ENCODE data around the gene CCDC57.

The CCDC57 gene

DNA sequence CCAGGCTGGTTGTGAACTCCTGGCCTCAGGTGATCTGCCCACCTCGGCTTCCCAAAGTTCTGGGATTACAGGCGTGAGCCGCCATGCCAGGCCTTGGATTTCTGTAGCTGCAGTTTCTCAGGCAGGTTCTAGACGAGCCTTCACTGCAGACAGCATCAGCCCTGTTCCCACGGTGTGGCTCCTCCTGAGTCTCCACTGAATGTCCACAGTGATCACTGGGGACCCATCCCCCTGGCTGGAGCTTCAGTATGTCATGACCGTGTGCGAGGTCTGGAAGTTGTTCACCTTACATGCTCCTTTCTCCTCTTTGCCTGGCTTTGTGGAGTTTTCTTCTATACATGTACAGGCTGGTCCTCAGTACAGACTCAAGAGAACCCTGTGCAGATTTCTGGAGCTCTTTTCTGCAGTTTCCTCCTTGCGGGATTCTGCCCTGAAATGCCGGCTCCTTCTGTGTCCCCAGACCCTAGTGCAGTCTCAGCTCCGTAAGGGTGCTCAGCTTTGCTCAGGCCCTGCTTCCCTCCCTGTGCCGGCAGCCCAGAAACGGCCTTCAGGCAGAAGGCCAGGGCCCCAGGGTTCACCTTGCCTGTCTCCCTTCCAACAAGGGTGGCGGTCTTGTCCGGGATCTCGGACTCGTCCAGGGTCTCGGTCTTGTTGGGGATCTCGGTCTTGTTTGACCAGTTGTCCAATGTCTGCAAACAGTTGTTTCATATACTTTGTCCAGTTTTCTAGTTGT lies 100.3 kb downstream of the CCDC57 start:
- no peak for DNase-seq (ENCODE audit: low read depth in 2 of 3, low spot score in 2 of 3)

DNA sequence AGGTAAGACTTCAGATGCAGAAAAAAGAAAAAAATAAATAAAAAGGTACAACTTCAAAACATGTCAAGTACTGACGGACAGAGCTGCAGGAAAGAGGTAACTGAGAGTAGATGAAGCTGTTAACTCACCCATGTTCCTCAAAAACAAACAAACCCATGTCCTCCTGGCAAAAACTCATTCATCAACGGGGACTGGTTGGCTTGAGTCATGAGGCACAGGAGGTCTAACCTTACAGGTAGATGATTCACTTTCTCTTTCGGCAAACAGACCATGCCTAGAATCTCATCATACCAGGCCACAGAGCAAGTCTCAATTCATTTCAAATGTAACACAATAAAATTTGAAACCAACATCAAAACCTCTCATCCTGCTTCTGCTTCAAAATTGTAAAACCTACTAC lies 102.3 kb downstream of the CCDC57 start:
- DNase-seq (ENCODE audit: low read depth in 2 of 3, low spot score in 2 of 3) = no peak

DNA sequence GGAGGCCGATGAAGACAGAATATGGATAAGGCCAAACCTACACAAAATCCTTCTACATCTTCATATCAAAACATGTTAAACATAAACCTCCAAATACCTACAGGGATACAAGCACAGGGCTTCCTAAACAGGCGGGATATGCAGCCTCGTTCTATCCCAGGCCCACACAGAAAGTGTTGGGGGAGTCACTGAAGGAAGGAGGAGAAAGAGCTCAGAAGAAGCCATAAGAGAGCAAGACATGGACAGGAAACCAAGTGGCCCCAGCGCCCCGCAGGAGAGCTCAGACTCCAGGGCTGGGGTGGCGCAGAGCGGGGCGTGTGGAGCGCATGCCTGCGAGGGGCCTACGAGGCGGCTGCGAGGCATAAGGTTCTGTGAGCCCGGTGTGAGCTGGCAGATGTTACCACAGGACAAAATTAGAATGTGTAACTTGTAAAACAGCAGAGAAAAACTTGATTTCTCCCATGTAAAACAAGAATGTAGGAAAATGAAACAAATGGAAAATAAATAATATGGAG lies 103.6 kb downstream of the CCDC57 start:
- no peak for DNase-seq (ENCODE audit: low read depth in 2 of 3, low spot score in 2 of 3)

DNA sequence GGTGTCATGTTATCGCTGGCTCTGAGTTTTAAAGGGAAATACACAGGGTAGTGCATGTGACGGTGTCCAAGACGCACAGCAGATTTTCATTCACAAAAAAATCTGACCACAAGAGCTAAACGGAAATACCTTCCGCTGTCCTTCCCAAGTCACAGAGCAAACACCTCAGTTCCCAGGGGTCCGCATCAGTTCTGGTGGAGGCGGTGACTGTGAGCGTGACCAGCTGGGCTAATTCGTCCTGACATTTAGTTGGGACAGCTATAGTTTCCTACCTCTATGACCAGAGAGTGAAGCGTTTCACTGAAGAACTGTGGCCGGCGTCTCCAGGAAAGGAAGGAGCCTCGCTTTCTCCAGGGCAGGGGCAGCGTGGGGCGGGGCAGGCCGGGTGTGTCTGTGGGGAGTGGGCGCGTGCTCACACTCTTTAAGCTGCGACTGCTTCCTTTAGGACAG lies 104.1 kb downstream of the CCDC57 start:
- DNase-seq (ENCODE audit: low read depth in 2 of 3, low spot score in 2 of 3) = no peak

GRCh38 chr17:82108038-82108437 lies 104.6 kb downstream of the CCDC57 start:
- no peak for DNase-seq (ENCODE audit: low read depth in 2 of 3, low spot score in 2 of 3)

- DNase-seq (ENCODE audit: low read depth in 2 of 3, low spot score in 2 of 3) = no peak
Observed at GRCh38 chr17:82107341-82107860, 105.2 kb downstream of the CCDC57 start.

DNA sequence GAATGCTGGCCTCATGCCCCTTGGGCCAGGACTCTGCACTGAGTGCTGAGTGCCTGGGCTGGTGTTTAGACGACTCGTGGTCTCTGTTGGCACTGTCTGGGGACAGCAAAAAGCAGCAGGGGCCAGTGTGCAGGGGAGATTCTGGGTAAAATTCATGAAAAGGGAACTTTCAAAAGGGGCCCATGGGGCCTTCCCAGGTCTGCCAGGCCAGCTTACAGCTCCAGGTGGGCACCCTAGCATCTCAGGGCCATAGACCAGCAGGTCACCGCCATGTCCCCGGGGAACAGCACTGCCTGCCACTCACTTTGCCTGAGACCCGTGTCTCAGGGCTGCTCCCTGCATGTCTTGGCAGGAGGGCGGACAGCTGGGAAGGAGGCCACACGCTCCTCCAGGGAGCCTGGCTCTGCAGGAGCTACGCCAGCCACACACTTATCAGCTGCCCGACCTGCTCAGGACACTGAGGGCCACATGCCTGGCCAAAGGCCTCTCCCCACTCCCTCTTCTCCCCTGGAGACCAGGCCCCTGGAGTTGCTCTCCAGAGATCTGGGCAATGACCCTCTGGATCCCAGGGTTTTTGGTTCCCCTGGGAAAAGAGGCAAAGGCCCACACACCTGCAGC lies 105.8 kb downstream of the CCDC57 start:
- no peak for DNase-seq (ENCODE audit: low read depth in 2 of 3, low spot score in 2 of 3)

DNA sequence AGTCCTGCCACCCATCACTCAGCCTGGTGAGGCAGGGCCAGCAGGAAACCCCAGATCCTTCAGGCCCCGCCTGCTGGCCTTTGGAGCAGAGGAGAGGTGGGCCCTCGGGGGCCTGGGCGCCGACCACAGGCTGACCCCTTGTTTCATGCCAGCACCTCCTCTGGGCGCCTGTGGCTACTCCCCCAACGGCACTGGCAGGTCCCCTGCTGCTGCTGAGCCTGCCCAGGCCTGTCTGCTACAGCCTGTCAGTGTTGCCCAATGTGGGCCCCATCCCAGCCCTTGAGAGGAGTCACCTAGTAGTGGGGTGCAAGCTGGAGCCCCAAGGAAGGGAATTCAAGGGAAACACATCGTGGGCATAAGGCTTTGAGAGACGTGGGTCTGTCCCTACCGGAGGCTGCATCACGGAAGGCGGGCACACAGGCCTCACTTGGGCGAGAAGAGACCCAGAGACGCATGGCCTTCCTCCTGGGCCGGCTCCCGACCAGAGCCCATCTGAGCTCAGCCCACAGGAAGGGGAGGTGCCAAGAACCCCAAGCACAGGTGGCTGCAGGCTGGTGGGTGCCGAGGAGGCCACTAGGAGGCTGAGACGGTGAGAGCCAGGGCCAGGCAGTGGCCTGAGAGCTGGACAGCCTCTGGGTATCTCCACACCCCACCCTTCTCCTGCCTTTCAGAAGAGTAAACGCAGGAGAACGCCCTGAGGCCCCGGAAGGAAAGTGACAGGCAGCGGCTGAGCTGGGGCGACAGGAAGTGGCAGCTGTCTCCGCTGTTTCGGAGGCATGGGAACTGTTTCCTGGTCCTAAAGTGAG lies 106.6 kb downstream of the CCDC57 start:
- DNase-seq (ENCODE audit: low read depth in 2 of 3, low spot score in 2 of 3) = peak in 2 of 3 experiments; percentile 42 to 47

GRCh38 chr17:82105417-82105881 lies 107.2 kb downstream of the CCDC57 start:
- no peak for DNase-seq (ENCODE audit: low read depth in 2 of 3, low spot score in 2 of 3)

- DNase-seq (ENCODE audit: low read depth in 2 of 3, low spot score in 2 of 3) = no peak
Observed at GRCh38 chr17:82104797-82105416, 107.7 kb downstream of the CCDC57 start.

- DNase-seq (ENCODE audit: low read depth in 2 of 3, low spot score in 2 of 3) = no peak
Observed at GRCh38 chr17:82103553-82104451, 108.8 kb downstream of the CCDC57 start.

GRCh38 chr17:82101767-82102679 lies 110.6 kb downstream of the CCDC57 start:
- no peak for DNase-seq (ENCODE audit: low read depth in 2 of 3, low spot score in 2 of 3)

DNA sequence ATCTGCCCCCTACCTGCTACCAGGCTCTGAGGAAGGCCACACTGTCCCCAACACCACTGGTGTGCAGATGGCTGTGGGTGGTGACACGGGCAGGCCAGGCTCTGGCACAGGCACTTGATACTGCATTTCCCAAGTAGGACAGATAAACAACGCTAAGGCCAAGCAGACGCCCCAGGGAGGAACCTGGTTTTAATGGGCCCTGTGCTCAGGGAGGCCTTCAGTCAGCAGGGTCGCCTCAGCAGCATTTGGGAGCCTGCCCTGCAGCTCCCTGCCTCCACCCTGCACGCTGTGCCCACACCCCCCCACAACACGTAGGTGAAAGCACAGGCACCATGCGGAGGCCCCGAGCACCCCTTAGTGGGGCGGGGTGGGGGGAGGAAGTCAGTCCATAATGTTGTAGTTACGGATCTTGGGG lies 111.3 kb downstream of the CCDC57 start:
- no peak for DNase-seq (ENCODE audit: low read depth in 2 of 3, low spot score in 2 of 3)

DNA sequence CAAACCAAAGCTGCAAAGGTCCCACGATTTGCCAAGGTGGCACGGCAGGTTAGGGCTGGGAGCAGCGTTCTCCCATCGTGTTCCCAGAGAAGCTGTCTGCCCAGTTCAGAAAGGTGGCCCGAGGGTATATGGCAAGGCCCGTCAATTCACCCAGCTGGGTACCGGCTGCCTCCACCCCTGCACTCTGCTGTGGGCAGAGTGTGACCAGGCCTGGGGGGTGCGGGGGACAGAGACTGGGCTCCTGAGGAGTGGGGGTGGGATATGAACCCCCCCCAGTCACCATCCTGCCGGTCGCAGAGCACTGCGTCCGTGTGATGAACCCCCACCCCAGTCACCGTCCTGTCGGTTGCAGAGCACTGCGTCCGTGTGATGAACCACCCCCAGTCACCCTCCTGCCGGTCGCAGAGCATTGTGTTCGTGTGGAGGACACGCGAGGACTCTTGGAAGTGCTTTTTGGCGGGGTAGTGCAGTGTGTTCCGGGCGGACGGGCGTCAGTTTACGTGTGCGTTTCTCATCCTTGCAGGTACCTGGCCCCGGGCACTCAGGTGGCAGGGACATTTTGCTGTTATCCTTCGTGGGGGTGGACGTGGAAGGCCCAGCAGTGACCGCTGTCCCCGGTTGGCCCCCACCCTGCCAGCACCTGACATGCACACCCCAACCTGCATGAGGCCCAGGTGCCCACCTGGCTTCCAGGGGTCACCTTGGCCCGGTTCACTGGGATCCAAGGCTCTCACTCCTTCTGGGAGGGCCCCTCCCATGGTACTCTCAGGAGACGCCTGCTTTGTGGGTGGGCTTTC lies 111.9 kb downstream of the CCDC57 start:
- DNase-seq (ENCODE audit: low read depth in 2 of 3, low spot score in 2 of 3) = no peak

DNA sequence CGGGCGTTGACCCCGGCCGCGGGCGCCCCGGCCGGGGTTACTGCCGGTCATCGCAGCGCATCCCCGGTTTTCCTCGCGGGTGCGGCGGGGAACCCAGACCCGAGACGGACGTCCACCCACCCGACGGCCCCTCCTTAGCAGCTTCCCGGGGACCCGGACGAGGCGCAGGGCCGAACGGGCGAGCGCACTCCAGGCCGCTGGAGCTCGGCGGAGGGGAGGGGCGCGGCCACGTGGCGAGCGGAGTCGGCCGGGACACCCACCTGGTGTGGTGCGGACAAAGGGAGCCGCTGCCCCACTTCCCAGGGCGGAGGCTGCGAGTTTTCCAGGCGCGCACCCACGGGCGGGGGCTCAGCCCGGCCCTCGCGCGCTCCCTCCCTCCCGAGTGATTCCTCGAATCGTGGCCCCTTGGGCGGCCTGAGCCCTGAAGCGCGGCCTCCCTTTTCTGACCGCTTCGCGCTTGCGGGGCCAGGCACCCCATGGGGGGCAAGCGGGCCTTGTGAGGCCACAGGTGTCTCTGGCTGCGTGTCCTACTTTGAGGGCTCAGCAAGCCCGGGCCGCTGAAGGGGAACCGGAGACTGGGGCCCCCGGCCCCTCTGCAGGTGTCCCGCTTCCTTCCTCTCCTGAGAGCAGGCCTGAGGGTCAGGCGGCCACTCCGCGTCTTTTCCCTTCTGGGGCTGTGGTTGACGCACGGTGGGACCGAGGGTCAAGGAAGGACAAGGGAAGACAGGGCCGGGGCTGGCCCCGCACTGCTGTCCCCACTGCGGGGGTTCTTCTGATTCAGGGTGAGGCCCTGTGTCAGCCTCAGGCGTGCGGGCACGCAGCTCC lies 113.5 kb downstream of the CCDC57 start:
- DNase-seq (ENCODE audit: low read depth in 2 of 3, low spot score in 2 of 3) = no peak

DNA sequence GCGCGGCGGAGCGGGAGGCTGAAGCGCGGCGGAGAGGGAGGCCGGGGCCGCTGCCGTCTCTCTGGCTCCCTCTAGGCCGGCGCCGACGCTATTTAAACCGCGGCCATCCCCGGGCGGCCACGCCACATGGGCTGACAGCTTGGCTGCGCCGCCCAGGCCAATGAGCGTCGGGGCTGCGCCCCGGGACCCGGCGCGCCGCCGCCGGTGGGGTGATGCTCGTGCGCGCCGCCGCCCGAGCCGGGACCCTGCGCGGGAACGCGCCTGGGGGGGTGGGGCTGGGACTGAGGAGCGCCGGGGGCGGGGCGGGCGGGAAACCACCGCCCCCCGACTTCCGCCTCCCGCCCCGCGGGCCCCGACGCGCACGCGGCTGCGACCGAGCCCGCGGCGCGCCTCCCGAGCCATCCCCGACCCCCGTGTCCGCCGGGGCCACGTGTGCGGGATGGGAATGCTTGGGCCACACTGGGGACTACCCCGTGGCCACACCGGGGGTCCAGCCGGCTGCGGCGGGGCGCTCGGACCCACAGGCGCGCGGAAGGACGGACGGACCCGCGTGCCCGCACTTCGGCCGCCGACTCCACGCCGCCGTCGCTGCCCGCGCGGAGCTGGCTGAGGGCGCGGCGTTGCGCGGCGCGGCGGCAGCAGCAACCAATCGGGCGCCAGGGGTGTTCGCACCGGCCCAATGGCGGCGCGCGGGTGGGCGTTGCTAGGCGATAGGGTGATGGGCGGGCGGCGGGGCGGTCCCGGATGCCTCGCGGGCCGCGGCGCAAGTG lies 114.3 kb downstream of the CCDC57 start, which contains the start of gene FASN:
Gene FASN, minus strand, starts transcription at position 68 of the 770 bp plus-strand sequence. CDS start 1,791 bp downstream, outside the sequence.
- DNase-seq (ENCODE audit: low read depth in 2 of 3, low spot score in 2 of 3) = peak; percentile 86 to 93 (median 91)

- peak in 1 of 3 experiments; percentile 41 for DNase-seq (ENCODE audit: low read depth in 2 of 3, low spot score in 2 of 3)
Observed at GRCh38 chr17:82097919-82098168, 114.8 kb downstream of the CCDC57 start.

Measured in activated CD8-positive, alpha-beta memory T cell treated with anti-CD3 and anti-CD28 coated beads for 48 hours (primary cell).